ENCODE results near the gene PGBD5.
"Not testable (repeated sequence)": the region's sequence is repeated elsewhere in the genome, so short reads cannot be mapped to it uniquely, and the experiment has no call there.

PGBD5 gene

GRCh38 chr1:230424391-230425251 is 1.5 kb downstream of the PGBD5 start:
- no peak for DNase-seq (ENCODE audit: low spot score)

- DNase-seq (ENCODE audit: low spot score) = no peak
Observed at GRCh38 chr1:230423951-230424350, 2.2 kb downstream of the PGBD5 start.

- no peak for DNase-seq (ENCODE audit: low spot score)
Observed at GRCh38 chr1:230423261-230423660, 2.9 kb downstream of the PGBD5 start.

- no peak for DNase-seq (ENCODE audit: low spot score)
Observed at GRCh38 chr1:230422221-230422981, 3.7 kb downstream of the PGBD5 start.

GRCh38 chr1:230421481-230421880 is 4.7 kb downstream of the PGBD5 start:
- no peak for DNase-seq (ENCODE audit: low spot score)

- not testable (repeated sequence) for DNase-seq (ENCODE audit: low spot score)
Observed at GRCh38 chr1:230420372-230420771, 5.8 kb downstream of the PGBD5 start.

GRCh38 chr1:230416430-230416829 is 9.7 kb downstream of the PGBD5 start:
- DNase-seq (ENCODE audit: low spot score) = no peak

- DNase-seq (ENCODE audit: low spot score) = no peak
Observed at GRCh38 chr1:230415405-230416132, 10.6 kb downstream of the PGBD5 start.

GRCh38 chr1:230414694-230415093 is 11.4 kb downstream of the PGBD5 start:
- DNase-seq (ENCODE audit: low spot score) = no peak

- DNase-seq (ENCODE audit: low spot score) = no peak
Observed at GRCh38 chr1:230414102-230414501, 12.0 kb downstream of the PGBD5 start.

GRCh38 chr1:230413061-230413460 is 13.1 kb downstream of the PGBD5 start:
- DNase-seq (ENCODE audit: low spot score) = no peak

GRCh38 chr1:230408971-230409370 is 17.2 kb downstream of the PGBD5 start:
- DNase-seq (ENCODE audit: low spot score) = no peak

GRCh38 chr1:230407351-230407750 is 18.8 kb downstream of the PGBD5 start:
- DNase-seq (ENCODE audit: low spot score) = no peak

- DNase-seq (ENCODE audit: low spot score) = not testable (repeated sequence)
Observed at GRCh38 chr1:230406727-230407126, 19.4 kb downstream of the PGBD5 start.

GRCh38 chr1:230403442-230403841 is 22.7 kb downstream of the PGBD5 start:
- no peak for DNase-seq (ENCODE audit: low spot score)

- no peak for DNase-seq (ENCODE audit: low spot score)
Observed at GRCh38 chr1:230401763-230402294, 24.3 kb downstream of the PGBD5 start.

GRCh38 chr1:230401101-230401500 is 25.0 kb downstream of the PGBD5 start:
- no peak for DNase-seq (ENCODE audit: low spot score)

GRCh38 chr1:230400007-230400344 is 26.2 kb downstream of the PGBD5 start:
- no peak for DNase-seq (ENCODE audit: low spot score)

GRCh38 chr1:230399321-230400006 is 26.7 kb downstream of the PGBD5 start:
- DNase-seq (ENCODE audit: low spot score) = no peak

- DNase-seq (ENCODE audit: low spot score) = no peak
Observed at GRCh38 chr1:230398856-230399255, 27.3 kb downstream of the PGBD5 start.

- no peak for DNase-seq (ENCODE audit: low spot score)
Observed at GRCh38 chr1:230396966-230397365, 29.2 kb downstream of the PGBD5 start.

GRCh38 chr1:230395932-230396331 is 30.2 kb downstream of the PGBD5 start:
- no peak for DNase-seq (ENCODE audit: low spot score)
